ENCODE measurements around the gene FCRL5.
"Not testable (repeated sequence)": the region's sequence is repeated elsewhere in the genome, so short reads cannot be mapped to it uniquely, and the experiment has no call there.

Gene FCRL5

DNA sequence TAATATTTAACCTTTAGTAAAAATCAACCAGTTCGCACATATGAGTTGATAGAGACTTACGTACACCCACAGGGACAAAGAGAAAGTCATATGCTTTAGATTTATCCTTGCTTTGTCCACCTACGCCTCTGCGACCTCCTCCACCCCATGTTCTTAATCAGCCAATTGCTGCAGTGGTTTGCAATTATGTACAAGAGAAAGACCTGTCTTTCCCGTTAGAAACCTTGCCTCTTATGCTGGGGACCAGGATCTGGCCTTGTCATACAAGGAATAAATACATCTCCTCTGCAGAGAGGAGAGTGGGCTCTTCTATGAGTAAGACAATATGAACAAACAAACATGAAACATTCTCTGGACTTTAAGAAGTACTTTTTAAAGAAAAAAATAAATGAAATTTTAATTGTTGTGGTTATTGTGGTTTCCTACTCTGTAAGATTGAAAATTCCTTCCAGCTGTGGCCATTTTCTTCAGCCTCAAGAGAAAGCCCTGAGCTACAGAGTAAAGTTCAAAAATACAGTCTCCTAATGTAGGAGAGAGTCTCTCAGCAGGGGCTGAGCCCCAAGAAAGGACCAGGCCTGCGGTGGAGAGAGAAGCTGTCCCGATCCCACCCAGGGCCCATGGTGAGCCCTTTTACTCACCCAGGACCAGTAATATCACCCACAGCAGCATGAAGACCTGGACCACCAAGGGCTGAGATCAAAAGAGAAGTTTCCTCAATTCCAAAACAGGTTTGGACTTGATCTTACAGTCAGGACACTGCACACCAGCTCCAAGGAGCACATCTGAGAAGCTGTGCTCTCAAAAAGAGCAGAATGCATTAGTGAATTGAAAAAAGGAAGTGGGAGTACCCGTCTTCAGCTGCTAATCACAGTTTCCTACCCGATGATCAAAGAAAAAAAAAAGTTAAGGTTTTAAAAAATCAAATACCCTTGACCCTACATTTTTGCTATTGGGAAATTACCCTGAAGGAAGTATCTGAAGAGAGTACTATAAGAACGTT is at the start of gene FCRL5:
FCRL5 (minus strand) TSS at position 822 of the 1,000 bp plus-strand sequence; CDS start at position 669, 153 bp downstream.
- DNase-seq (ENCODE audit: low read depth): no peak

DNA sequence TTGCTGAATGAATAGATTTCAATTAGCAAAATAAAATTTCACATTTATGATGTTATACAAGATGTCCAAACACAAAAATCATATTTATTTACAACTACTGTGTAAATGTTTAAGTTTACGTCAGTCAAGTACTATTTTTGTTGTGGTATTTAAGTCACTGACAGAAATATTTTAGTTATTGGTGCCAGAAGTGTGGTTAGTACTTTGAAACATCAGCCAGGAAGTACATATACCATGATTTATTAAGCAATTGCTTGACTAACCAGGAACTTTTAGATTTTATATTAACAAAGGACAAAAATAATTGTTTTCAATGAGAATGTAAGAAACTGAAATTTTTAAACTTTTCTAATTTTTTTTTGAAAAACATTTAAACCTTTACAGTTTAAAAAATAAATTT is 47.9 kb upstream of the FCRL5 start:
- no peak for DNase-seq (ENCODE audit: low read depth)

DNA sequence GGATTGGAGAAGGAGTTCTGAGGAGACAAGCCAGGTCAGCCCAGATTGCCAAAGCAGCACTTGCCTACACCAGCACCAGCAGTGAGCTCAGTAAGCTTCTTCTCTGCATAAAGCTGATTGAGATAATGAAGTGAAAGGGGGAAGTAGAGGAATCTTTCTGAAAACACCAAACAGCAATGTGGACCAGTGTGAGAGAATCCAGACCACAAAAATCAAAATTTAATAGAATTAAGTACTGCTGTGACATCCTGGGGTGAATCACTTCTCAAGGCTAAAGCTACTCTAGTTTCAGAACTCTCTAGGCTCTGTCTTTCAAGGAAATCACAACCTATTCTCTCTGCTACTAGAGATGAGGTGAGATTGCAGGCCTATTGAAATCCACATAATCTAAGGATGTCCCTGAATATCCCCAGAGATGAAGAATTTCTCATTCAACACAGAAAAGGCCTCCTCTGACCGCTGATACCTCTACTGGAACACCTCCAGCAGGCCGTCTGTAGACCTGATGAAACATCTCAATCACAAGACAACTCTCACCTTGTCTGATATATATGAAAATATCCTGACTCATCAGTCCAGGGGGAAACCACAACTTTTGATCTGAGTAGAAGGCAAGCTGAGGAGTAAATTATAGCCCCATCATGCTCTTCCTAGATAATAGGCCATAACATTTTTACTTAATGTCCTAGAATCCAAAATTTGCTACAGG is 45.8 kb upstream of the FCRL5 start, which contains the start of gene FCRL4:
FCRL4 (minus strand) TSS at position 127 of the 709 bp plus-strand sequence. CDS start 141 bp downstream, outside the sequence.
- DNase-seq (ENCODE audit: low read depth): no peak

DNA sequence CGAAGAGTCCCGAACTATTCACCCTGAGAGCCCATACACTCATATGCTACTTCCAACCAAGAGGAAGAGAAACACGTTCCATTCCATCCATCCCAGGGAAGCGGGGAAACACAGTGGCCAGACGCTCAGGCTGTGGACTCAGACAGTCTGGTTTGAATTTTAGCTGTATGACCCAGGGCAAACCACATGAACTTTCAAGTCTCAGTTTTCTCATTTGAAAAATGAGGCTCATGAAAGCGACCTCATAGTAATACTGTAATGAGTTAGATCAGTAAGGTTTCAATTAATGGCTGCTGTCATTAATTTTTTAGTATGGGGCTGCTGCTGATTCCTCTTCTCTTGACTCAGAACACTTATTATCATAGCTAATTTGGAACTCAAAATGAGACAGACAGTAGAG is 44.1 kb upstream of the FCRL5 start:
- DNase-seq (ENCODE audit: low read depth): no peak

DNA sequence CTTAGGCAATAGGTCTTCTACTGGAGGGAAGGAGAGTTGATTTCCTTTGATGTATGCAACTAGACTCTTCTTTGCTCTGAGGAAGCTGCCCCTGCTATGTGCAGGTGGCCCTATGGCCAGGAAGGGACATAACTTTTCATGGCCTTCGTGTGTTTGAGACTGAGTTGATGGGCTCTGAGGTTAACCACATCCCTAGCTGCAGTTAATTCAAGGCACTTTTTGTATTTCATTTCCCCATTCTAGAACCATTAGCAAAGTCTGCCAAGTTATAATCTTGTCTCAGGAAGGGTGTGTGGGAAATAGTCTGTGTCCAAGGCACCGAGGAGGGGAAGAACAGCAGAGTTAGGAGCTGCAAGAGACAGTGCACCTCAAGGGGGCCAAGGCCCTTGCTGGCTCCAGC is 43.0 kb upstream of the FCRL5 start:
- no peak for DNase-seq (ENCODE audit: low read depth)

DNA sequence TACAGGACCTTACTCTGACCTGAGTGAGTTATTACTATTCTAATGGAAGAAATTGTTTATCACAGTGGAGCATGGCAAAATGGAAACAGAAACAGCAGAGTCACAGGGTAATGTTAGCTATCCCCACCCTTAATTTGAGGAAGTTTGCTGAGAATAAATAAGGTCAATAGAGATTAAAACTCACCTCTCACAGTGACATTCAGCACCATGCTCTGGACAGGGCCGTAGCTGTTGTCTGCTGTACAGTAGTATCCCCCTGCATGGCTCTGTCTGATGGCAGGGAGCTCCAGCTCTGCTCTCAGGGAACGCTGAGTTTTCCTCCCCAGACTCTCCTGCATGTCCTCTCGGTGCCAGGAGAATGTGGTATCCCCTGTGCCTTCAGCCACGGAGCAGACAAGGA is 33.7 kb upstream of the FCRL5 start:
- DNase-seq (ENCODE audit: low read depth): no peak

DNA sequence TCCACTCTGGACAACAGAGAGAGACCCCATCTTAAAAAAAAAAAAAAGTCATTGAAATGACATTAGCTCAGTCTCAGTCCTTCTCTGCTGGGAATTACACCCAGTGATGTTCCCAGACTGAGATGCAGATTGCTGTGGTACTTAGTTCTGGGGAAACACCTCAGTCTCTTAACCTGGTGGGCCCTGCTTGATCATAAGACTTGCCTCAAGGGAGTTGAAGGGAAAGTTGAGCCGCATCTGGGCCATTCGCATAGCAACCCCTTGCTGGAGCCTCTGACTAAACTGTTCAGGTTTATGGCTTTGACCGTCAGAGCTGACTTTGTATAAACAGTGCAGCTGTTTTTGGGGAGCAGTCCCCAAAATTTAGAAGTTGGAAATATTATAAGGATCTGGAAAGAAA is 32.2 kb upstream of the FCRL5 start:
- DNase-seq (ENCODE audit: low read depth): no peak

DNA sequence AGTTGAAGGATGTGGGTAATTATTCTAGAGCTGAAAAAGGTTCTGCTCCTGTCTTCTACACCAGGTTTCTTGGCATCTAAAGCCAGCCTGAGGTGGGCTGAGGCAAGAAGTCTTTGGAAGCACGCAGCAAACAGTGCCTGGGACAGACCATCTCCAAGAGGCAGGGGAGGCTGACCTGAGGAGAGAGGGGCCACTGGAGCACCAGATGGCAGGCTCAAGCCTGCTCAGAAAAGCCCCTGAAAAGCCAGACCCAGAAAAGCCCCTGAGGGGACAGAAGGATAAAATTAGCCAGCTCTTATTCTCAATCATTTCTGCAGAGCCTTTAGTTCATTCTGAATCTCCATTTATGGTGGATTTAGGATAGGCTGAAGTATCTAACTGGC is 28.5 kb upstream of the FCRL5 start:
- DNase-seq (ENCODE audit: low read depth): no peak

DNA sequence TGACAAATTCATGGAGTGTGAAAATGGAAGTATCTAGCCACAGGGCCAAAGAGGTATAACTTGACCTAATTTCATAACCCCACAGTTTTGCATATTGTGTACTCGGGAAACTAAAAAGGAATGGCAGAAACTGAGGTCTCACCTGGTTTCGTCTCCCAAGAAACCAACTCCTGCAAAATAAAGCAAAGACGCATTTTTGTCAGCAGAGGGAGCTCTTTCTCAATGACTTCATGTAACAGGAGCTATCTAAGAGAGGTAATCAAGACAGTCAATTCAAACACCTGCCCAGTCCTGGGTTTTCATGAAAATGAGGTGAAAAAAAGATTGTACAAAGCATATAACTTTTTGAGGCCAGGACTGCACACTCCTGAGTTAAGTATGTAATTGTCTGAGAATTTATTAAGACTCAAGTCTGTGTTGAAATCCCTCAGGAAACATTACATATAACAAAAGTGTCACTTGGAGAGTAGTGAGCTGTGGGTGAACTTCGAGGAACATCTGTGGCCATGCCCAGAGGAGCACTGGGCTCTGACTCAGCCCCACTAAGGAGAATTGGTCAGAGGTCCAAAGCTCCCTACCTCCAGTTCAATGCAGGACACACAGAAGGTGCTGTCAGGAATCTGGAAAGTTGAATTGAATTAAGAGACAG is 28.0 kb upstream of the FCRL5 start:
- peak; percentile 10 for DNase-seq (ENCODE audit: low read depth)

DNA sequence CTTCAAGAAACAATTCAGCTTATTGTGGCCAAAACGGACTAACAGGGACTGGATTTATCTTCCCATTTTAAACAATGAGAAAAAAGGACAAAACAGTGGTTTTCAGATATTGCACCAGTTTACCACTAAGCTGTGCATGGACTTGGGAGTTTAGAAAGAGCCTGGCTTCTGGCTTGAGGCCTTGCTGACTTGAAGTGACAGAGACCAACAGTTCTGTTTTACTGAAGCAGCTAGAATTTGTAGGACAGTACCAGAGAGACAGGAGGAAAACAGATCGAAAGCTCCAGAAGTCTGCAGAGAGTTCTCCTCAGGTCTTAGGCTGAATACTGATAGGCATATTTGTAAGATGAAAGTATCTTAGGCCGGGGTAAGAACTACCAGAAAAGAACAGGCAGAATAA is 25.1 kb upstream of the FCRL5 start:
- DNase-seq (ENCODE audit: low read depth): no peak

DNA sequence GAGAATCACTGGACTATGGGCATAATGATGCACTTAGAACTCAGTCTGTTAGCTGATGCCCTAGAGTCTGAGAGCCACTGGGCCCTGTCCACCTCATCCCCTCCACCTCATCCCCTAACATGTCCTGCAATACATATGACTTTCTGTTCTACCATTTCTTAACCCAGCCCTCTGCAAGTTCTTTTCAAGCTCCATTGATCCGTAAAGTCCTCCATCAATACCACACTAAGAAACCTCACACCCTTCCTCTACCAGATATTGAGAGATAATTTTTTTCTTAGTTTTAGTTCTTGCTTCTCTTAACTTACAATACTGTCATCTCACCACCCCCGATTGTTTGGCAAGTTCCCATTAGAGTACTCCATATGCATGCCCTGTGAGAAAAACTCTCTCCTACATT is 23.4 kb upstream of the FCRL5 start:
- DNase-seq (ENCODE audit: low read depth): no peak

DNA sequence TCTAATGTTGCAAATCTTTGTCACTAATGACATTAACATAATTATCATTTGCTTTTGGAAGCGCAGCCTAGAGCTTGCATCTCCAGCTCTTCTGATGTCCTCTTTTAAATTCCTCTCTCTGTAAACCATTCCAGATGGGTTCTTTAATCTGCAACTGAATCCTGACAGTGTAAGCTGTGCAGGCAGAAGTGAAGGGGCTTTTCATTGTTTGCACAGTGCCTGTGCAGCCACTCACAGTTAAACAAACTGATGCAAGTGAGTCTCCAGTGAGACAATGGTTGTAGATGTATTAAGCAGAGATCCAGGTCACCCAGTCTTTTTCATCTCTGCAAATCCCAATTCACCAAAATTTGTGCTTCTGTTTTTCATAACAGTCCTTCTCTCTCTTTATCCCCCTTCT is 22.5 kb upstream of the FCRL5 start:
- no peak for DNase-seq (ENCODE audit: low read depth)

DNA sequence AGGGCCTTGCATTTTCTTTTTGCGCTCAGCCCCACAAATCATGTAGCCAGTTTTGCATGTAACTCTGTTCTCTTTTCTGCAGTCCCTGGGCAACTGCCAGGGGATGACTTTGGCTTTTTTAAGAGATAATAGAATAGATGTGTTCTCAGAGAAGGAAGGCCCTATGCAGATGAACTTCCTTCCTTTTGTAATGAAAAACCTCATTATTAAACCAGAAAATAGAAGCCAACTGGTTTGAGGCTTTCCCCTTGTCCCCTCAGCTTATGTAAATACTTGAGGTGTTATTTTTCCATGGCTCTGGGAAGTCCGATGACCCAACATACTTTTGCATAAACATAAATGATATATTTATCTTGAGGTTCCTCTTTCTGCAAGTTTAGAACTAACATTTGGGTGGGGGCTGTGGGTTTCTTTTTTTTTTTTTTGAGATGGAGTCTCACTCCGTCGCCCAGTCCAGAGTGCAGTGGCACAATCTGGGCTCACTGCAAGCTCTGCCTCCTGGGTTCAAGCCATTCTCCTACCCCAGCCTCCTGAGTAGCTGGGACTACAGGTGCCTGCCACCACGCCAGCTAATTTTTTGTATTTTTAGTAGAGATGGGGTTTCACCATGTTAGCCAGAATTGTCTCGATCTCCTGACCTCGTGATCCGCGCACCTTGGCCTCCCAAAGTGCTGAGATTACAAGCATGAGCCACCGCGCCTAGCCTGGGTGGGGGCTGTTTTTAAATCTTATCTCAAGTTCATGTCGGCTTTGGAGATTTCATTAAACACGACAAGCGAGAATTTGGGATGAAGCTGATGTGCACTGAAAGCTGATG is 14.4 kb upstream of the FCRL5 start:
- DNase-seq (ENCODE audit: low read depth): no peak

DNA sequence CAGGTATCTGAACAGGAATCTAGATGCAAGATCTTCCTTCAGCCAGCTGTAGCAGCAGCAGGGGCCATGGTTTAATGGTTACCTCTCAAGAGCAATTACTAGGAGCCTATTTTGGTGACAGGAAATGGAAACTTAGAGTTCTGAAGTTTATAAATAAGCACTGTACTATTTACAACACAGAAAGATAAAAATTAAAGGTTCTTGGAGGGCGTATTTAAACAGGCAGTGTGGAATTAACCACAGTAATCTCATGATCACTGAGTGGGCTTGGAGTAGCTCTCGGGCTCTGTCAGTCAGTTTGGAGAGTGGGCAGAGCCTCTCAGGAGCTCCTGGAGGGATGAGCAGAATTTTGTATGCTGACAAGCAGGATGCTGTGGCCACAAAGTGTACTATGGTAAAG is 10.2 kb upstream of the FCRL5 start:
- no peak for DNase-seq (ENCODE audit: low read depth)

DNA sequence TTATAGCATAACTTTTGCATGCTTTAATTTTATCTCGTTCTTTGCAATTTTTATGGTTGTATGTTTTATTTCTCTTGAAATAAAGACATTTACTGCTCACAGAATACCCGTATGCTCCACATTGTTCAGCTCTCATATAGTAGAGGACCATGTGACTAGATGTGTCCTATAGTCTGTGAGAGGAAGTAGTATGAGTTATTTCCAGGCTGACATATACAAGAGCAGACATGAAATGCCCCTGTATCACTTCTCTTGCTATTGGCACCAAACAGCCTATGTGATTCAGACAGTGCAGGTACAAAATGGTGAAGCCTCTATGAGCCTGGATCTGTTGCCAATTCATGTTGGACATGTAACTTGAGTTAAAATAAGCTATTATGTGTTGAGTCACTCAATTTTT is 5.8 kb upstream of the FCRL5 start:
- no peak for DNase-seq (ENCODE audit: low read depth)

DNA sequence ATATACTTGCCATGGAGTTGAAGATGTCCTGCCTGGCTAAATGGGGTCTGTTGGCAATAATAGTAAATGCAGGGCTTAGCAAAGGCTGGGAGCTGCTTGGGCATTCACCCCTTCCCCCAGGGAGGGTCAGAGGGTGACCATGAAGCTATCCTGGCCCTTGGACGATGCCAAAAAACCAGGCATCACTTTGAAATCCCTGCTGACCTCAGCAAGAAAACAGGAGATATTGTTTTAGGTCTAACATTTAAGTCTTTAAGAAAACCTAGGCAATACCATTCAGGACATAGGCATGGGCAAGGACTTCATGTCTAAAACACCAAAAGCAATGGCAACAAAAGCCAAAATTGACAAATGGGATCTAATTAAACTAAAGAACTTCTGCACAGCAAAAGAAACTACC is 4.2 kb downstream of the FCRL5 start:
- DNase-seq (ENCODE audit: low read depth): not testable (repeated sequence)

DNA sequence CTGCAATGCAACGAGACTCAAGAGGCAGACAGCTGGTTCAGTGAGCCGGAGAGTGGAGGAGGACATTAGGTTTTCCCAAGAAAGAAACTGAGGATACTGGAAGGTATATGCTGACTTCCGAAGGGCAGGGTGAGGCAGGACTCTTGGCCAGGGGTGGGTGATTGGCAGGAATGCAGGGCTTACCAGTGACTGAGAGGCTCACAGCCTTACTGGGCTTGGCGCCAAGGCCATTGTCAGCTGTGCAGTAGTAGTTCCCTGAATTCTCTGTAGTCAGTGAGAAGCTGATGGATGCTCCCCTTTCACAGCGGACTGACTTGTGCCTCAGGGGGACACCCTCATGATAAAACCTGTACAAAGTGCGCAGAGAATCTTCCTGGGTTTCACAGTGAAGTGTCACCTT is 9.6 kb downstream of the FCRL5 start:
- DNase-seq (ENCODE audit: low read depth): no peak

DNA sequence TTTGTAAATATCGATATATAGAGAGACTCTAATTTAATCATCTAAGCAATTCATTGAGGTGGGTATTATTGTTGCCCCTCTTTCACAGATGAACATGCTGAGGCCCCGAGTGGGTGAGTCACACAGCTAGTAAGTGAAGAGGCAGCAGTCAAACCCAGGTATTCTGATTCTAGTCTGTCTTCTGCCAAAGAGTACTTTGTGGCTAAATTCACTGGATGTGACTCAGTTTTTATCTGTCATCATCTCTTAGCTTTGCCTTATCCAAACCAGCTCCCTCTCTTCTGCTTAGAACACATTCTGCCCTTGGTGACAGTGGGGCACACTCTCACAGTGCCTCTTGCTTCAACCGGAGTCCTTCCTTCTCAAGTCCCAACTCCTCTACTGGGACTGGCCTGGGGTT is 11.5 kb downstream of the FCRL5 start:
- DNase-seq (ENCODE audit: low read depth): no peak

DNA sequence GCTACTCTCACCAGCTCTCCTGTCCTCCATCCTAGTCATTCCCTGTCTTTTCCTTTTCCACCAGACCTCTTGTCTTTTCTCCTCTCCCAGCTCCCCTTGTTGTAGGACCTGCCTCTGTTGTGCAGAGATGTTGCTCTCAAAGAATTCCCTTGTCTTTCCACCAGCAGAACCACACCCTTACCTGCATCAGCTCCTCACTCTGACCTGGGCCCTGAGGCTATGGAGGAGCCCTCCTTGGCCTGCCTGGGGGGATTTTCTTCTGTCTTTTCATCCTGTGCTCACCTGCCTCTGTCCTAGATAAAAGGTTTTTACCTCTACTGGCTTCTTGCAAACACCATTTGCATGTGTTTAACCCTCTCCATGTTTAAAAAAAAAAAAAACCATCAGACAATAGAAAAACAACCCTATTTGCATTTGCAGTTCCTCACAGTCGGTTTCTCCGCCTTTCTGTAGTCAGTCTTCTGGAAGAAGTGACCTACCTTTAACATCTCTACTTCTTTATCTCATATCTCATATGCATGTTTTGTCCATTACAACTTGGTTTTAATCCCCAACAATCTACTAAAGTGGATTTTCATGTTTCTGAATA is 12.1 kb downstream of the FCRL5 start:
- DNase-seq (ENCODE audit: low read depth): no peak

DNA sequence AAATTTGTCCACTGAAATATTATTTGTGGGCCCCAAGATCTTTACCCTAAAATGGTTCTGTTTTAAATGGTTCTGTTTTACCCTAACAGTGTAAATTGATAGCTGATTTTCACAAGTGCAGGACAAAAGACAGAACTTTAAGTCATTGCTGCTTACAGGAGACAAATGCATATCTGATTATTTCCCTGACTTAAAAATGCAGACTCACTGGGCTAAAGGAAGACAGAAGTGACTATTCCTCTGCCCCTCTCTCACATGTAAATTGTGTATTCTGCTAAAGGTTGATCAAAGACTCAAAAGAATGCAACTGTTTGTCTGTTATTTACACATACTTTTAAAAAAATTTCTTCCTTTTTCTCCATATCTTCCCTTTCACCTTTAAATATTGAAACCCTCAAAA is 12.7 kb downstream of the FCRL5 start:
- DNase-seq (ENCODE audit: low read depth): no peak

DNA sequence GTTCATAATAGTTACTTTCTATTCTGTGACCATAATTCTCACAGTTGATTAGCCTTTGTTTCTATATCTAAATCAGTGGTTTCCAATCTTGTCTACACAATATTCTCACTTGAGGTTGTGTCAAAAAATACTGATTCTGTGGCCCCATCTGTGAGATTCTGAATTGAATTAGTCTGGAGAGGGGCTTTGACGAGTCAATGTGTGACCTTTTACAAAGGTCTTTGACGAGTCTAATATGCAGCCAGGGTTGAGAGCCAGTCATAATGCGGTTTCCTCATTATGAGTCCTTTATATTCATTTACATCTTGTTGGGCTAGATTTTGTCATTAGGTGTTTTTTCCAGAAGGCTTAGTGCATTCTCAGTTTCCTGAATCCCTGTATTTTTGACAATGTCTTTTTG is 19.7 kb downstream of the FCRL5 start:
- no peak for DNase-seq (ENCODE audit: low read depth)
